H1 (cell line): ENCODE results near the gene CCDC24.

Source experiments
- EGR1 ChIP-seq: IDR thresholded peaks from 2 replicates; pipeline ENCODE4 v1.6.1; 2011; ENCODE audit warnings: low read depth, low read length, borderline replicate concordance
- EP300 ChIP-seq, 2 experiments: IDR thresholded peaks; 1 replicate in 1 of 2; 2 replicates in 1 of 2; pipeline ENCODE4 v1.6.1; 2011 to 2012; ENCODE audit warnings: low read depth in 2 of 2, low read length in 2 of 2, mild to moderate bottlenecking in 2 of 2, borderline replicate concordance in 1 of 2, inconsistent platforms in 1 of 2, moderate library complexity in 1 of 2
- JUND ChIP-seq: IDR thresholded peaks from 2 replicates; pipeline ENCODE4 v1.6.1; 2011; ENCODE audit warnings: mild to moderate bottlenecking, improper control_type of control experiment, low read length
- POLR2A ChIP-seq, 2 experiments: IDR thresholded peaks; 1 replicate in 1 of 2; 2 replicates in 1 of 2; pipeline ENCODE4 v1.6.1; 2011; ENCODE audit warnings: low read depth in 2 of 2, low read length in 2 of 2, mild to moderate bottlenecking in 2 of 2; ENCODE audit errors: control extremely low read depth in 1 of 2

DNA sequence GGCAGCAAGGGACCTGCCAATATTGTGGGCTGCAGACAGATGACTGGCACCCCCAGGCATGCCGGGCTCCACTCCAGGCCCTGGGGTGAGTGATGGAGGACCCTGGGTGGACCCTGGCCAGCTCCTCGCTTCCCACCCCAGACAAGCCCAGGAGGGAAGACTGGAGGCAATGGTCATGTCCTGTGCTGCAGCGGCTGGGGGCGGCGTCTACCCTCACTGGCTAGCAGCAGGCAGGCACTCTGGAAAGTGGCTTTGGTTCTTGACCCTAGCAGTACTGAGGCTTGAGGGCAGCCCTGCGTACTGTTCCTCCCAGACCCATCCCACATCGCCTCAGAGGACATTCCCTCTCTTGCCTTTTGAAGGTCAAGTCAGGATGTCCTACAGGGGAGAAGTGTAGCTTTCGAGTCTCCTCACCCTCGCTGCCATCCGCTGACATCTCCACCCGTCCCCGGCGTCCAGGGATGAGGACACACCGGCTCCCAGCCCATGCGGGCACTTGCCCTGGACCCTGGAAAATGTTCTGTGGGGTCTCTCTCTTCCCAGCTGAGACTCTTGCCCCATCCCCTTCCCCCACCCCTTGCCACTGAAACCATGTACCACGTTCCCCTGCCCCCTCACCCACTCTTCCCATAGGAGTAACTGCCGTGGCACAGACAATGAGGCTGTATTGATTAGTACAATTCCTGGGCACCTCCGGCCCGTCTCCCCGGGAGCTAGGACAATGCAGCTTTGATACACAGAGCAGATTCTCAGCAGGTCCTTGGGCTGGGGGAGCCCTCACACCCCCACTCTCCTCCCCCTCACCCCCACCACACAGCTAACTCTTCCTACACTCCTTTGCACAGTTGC, 24.9 kb downstream of the CCDC24 start:
- TF ChIP-seq EGR1 (no peak), JUND (no peak), POLR2A (IDR thresholded peaks at IDR 0.05; ENCODE audit: control extremely low read depth in 1 of 2, low read depth in 2 of 2, low read length in 2 of 2) (no peak), EP300 (IDR thresholded peaks at IDR 0.05; ENCODE audit: borderline replicate concordance in 1 of 2, low read depth in 2 of 2, low read length in 2 of 2) (no peak)
